Tibial artery (tissue), 4 donors: Measurements from ENCODE around the gene CASP2.
A peak's percentile ranks its signal among the peaks of the same experiment; 100 is the strongest.

Experiments
- DNase-seq, 2 donors: peaks; one replicate each; pipeline ENCODE4 v3.0.0-alpha.2; 2019
- H3K27ac ChIP-seq, 2 donors: fragments of 200-600 bp; sonication (generic) in 1 of 2; 1 replicate in 1 of 2; 2 replicates in 1 of 2; pipeline ENCODE4 v1.5.1; 2018 to 2019; ENCODE audit warnings: mild to moderate bottlenecking in 1 of 2
- H3K27me3 ChIP-seq, 2 donors: fragments of 200-600 bp; sonication (generic) in 1 of 2; one replicate each; pipeline versions ENCODE4 v1.5.1 to v1.6.0; 2016 to 2019
- H3K36me3 ChIP-seq, 3 donors: fragments of 200-600 bp; sonication (generic) in 2 of 3; one replicate each; pipeline ENCODE4 v1.5.1; 2016 to 2019; ENCODE audit warnings: mild to moderate bottlenecking in 2 of 3
- H3K4me1 ChIP-seq, 4 donors: fragments of 200-600 bp; sonication (generic) in 2 of 4; 1 replicate in 3 of 4; 2 replicates in 1 of 4; pipeline ENCODE4 v1.5.1; 2016 to 2019
- H3K4me3 ChIP-seq, 2 donors: fragments of 200-600 bp; sonication (generic) in 1 of 2; 1 replicate in 1 of 2; 2 replicates in 1 of 2; pipeline ENCODE4 v1.5.1; 2018 to 2019; ENCODE audit warnings: mild to moderate bottlenecking in 2 of 2
- H3K9me3 ChIP-seq, 3 donors: fragments of 200-600 bp; sonication (generic) in 1 of 3; one replicate each; pipeline ENCODE4 v1.5.1; 2016 to 2019
- CTCF ChIP-seq, 2 experiments: fragments of 200-600 bp in 1 of 2; fragments of 450-650 bp in 1 of 2; IDR thresholded peaks; one replicate each; pipeline ENCODE4 v1.5.1; 2017 to 2019; ENCODE audit warnings: antibody characterized with exemption in 2 of 2, mild to moderate bottlenecking in 1 of 2, moderate library complexity in 1 of 2
- intact Hi-C: fragments of 100-400 bp; cut with DNase I; formaldehyde crosslinking; loops from one replicate; pipeline ENCODE4 v1.15.0; 2023; ENCODE audit warnings: low total_unique reads

The CASP2 gene

GRCh38 chr7:143287935-143288826, at the start of gene CASP2:
CASP2 (plus strand) TSS chr7:143288351; CDS start chr7:143288456, 105 bp downstream.
- peaks cover 0 to 30% (median 21%) of the 10 kb centered on the region in 4 donors for H3K4me1 ChIP-seq
- intact Hi-C loops = no loop called here
- peak; percentile 13 to 38 for TF ChIP-seq CTCF (IDR thresholded peaks at IDR 0.05)
- H3K27me3 ChIP-seq = no peaks in the 10 kb centered on the region
- peaks cover 10 to 20% (median 15%) of the 10 kb centered on the region in 3 donors for H3K36me3 ChIP-seq
- peak within 1 kb of the TSS; percentile 93 to 95 for H3K27ac ChIP-seq
- H3K9me3 ChIP-seq = no peaks in the 10 kb centered on the region
- peak within 1 kb of the TSS; percentile 92 to 96 for H3K4me3 ChIP-seq
- peak; percentile 98 to 99 for DNase-seq

GRCh38 chr7:143239813-143240212, 48.3 kb upstream of the CASP2 start:
- intact Hi-C loops = loop anchor here (2.0 to 5.0 kb wide), 2 partner anchors 65 to 177 kb away; no protein-coding TSS in a partner anchor
- no peaks in the 10 kb centered on the region for H3K4me1 ChIP-seq
- H3K9me3 ChIP-seq = peaks cover 0 to 5% (median 4%) of the 10 kb centered on the region in 3 donors
- no peak overlapping the region for H3K27ac ChIP-seq
- peaks cover 0 to 9% of the 10 kb centered on the region in 2 donors for H3K27me3 ChIP-seq
- no peak overlapping the region for H3K4me3 ChIP-seq
- TF ChIP-seq CTCF (IDR thresholded peaks at IDR 0.05) = no peak
- no peaks in the 10 kb centered on the region for H3K36me3 ChIP-seq
- no peak for DNase-seq

- Histone ChIP-seq H3K9me3 (peaks cover 0 to 5% (median 4%) of the 10 kb centered on the region in 3 donors), H3K4me1 (no peaks in the 10 kb centered on the region), H3K27ac (no peak overlapping the region), H3K4me3 (no peak overlapping the region), H3K36me3 (no peaks in the 10 kb centered on the region), H3K27me3 (peaks cover 0 to 9% of the 10 kb centered on the region in 2 donors)
- peak; percentile 76 for DNase-seq
- peak; percentile 76 to 92 for TF ChIP-seq CTCF (IDR thresholded peaks at IDR 0.05)
- intact Hi-C loops = loop anchor here (2.0 to 5.0 kb wide), 2 partner anchors 64 to 177 kb away; no protein-coding TSS in a partner anchor
These were observed 47.6 kb upstream of the CASP2 start for GRCh38 chr7:143240291-143241168.

GRCh38 chr7:143242306-143242705, 45.8 kb upstream of the CASP2 start:
- Histone ChIP-seq H3K4me3 (no peak overlapping the region), H3K27ac (no peak overlapping the region), H3K4me1 (no peaks in the 10 kb centered on the region), H3K36me3 (no peaks in the 10 kb centered on the region), H3K27me3 (peaks cover 0 to 9% of the 10 kb centered on the region in 2 donors), H3K9me3 (peaks cover 0 to 5% (median 0%) of the 10 kb centered on the region in 3 donors)
- intact Hi-C loops = loop anchor here (5.0 kb wide), 1 partner anchor 175 kb away; no protein-coding TSS in a partner anchor
- no peak for DNase-seq
- TF ChIP-seq CTCF (IDR thresholded peaks at IDR 0.05) = no peak

- no peak overlapping the region for H3K27ac ChIP-seq
- no peaks in the 10 kb centered on the region for H3K9me3 ChIP-seq
- H3K36me3 ChIP-seq = no peaks in the 10 kb centered on the region
- H3K27me3 ChIP-seq = peaks cover 0 to 9% of the 10 kb centered on the region in 2 donors
- no peak for DNase-seq
- intact Hi-C loops = loop anchor here (5.0 kb wide), 1 partner anchor 174 kb away; no protein-coding TSS in a partner anchor
- no peak overlapping the region for H3K4me3 ChIP-seq
- TF ChIP-seq CTCF (IDR thresholded peaks at IDR 0.05) = no peak
- no peaks in the 10 kb centered on the region for H3K4me1 ChIP-seq
These were observed 45.0 kb upstream of the CASP2 start for GRCh38 chr7:143243111-143243510.
